Fibroblast of skin of right biceps (primary cell): ENCODE data around the gene BSDC1.
A peak's percentile ranks its signal among the peaks of the same experiment; 100 is the strongest.

ENCODE experiments used
- DNase-seq: peaks from one replicate; pipeline ENCODE4 v3.0.0-alpha.2; 2013

BSDC1 gene

DNA sequence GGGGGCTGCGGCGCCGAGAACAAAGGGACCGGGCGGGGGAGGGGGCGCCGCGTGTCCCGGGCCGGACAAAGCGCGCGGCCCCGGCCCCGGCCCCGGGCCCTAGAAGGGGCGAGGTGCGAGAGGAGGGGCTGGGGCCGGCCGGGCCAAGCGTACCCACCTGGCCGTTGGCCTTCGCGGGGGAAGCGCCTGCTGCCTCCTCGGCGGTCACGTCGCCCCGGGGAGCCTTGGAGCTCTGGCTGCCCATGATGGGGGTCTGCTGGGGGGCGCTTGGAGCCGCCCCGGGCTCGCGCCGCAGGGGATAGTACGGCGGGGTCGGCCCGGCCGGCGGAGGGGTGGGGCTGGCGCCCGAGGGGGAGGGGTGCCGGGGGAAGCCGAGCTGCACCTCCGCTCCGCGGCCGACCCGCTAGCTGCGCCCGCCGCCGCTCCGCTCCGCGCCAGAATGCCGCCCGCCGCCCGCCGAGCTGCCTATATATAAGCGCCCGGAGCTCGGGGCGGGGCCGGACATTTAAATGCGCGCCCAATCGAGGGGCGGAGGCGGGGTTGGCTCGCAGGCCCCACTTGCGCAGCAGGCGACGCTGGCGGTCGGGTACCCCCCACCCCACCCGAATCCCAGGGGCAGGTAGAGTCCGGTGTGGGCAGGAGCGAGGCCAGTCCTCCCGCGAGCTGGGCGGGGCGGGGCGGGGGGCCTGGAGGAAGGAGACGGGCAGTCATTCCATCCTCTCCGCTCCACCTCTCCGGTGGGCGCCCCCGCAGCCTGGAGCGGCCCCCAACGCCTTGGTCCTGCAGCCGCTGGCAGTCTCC lies 58.3 kb downstream of the BSDC1 start, which contains the start of gene MARCKSL1:
Gene MARCKSL1 (minus strand): TSS at position 444 of the 801 bp plus-strand sequence. CDS start 200 bp downstream, at position 244.
- peak; percentile 80 for DNase-seq

- no peak for DNase-seq
Observed at GRCh38 chr1:32335535-32335789, 58.8 kb downstream of the BSDC1 start.

GRCh38 chr1:32334864-32335534 lies 59.2 kb downstream of the BSDC1 start:
- peak; percentile 57 for DNase-seq

DNA sequence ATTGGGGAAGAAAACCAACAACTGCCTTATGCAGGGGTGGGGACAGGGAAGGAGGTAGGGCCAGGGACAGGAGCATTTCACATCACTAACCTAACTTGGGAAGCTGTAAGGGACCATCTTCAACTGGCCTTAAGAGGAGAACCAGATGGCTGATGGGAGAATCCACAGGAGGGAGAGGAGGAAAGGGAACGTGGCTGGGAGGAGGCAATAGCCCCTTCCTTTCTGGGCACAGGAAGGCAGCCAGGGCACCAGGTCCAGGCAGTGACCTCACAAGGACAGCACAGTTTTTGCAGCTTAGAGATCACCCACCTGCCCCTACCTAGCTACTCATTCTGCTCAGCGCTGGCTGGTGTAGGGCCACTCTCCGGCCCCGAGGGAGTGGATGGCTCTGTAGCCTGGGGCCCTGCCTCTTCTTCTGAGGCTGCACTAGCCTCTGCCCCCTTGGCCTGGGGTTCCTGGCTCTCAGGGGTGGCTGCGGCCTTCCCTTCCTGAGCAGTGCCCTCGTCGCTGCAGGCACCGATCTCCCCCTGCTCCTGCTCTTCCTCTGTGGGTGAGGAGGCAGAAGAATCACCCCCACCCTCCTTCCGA lies 59.9 kb downstream of the BSDC1 start:
- DNase-seq, result no peak

- no peak for DNase-seq
Observed at GRCh38 chr1:32333251-32333963, 60.8 kb downstream of the BSDC1 start.

- no peak for DNase-seq
Observed at GRCh38 chr1:32332290-32333079, 61.8 kb downstream of the BSDC1 start.

DNA sequence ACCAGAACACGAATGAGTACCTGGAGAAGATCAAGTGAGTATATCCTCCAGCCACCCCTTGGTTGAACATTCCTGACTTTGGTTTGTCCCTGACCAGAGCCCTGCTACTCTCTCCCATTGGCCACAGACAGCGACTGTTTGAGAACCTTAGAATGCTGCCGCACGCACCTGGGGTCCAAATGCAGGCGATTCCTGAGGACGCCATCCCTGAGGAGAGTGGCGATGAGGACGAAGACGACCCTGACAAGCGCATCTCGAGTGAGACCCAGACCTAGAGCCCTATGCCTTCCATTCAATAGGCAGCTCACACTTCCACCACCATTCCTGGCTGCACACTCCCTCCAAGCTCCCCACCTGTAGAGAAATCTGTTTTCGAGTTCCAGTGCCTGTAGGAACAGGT lies 62.7 kb downstream of the BSDC1 start:
- DNase-seq, result no peak

GRCh38 chr1:32330558-32331151 lies 63.6 kb downstream of the BSDC1 start:
- no peak for DNase-seq

DNA sequence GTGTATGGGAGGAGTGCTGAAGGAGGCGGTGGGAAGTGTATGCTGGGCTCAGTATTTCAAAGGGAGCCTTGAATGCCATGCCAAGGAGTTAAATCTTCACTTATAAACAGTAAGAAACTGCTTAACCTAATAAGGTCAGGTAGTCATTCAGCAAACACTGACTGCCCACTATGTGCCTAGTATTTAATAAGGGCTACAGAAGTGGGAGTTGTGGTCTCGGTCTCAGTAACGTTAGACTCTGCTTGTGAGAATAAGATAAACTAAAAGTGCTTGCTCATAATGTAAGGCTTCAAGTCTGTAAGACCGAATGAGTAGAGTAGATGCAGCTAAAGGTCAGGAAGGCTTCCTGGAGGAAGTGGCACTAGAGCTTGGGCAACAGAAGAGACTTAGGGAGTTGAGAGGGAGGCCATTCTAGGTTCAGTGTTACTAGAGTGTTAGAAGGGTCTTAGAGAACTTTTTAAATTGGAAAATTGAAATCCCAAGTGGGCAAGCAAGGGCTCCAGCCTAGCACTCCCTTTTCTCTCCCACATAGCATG lies 64.2 kb downstream of the BSDC1 start:
- DNase-seq, result no peak

- DNase-seq, result no peak
Observed at GRCh38 chr1:32327204-32327603, 67.0 kb downstream of the BSDC1 start.

GRCh38 chr1:32321712-32322291 lies 72.4 kb downstream of the BSDC1 start:
- DNase-seq, result no peak

DNA sequence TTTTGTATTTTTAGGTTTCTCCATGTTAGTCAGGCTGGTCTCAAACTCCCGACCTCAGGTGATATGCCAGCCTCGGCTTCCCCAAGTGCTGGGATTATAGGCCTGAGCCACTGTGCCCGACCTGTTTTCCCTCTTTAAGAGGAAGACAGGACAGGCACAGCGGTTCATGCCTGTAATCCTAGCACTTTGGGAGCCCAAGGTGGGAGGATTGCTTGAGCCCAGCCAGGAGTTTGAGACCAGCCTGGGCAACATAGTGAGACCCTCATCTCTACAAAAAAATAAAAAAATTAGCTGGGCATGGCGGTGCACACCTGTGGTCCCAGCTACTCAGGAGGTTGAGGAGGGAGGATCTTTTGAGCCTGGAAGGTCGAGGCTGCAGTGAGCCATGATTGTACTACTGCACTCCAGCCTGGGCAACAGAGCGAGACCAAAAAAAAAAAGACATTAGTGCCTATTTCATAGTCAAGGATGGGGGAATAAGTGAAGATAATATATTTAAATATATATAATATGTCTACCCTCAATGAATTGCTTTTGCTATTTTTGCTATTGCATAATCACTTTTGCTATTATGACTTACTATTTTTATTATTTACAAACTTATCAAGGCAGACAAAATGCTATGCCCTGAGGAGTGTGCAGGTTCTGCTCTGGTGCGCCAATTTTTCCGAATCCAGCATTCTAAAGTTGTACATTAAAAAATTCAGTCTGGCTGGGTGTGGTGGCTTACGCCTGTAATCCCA lies 75.9 kb downstream of the BSDC1 start:
- no peak for DNase-seq

- no peak for DNase-seq
Observed at GRCh38 chr1:32316903-32317277, 77.4 kb downstream of the BSDC1 start.
